GM19397 (cell line): ENCODE data around the gene TMEM191C.
"Not testable (repeated sequence)": the region's sequence is repeated elsewhere in the genome, so short reads cannot be mapped to it uniquely, and the experiment has no call there.

Experiments used
- ATAC-seq: cut with Tn5 transposase; IDR thresholded peaks from one replicate; pipeline ENCODE4 v1.9.1; 2021; ENCODE audit warnings: mild to moderate bottlenecking, moderate library complexity; ENCODE audit not compliant: unreplicated experiment

TMEM191C gene

GRCh38 chr22:21472984-21473383, 5.8 kb downstream of the TMEM191C start:
- not testable (repeated sequence) for ATAC-seq

GRCh38 chr22:21473664-21474063, 6.5 kb downstream of the TMEM191C start:
- not testable (repeated sequence) for ATAC-seq

- ATAC-seq: not testable (repeated sequence)
Measured at GRCh38 chr22:21484039-21484438, 16.9 kb downstream of the TMEM191C start.

GRCh38 chr22:21487723-21488122, 20.5 kb downstream of the TMEM191C start:
- not testable (repeated sequence) for ATAC-seq

- ATAC-seq: not testable (repeated sequence)
Measured at GRCh38 chr22:21489149-21489680, 22.0 kb downstream of the TMEM191C start.

- ATAC-seq: not testable (repeated sequence)
Measured at GRCh38 chr22:21490556-21490955, 23.4 kb downstream of the TMEM191C start.

- ATAC-seq: not testable (repeated sequence)
Measured at GRCh38 chr22:21492271-21492670, 25.1 kb downstream of the TMEM191C start.

GRCh38 chr22:21493789-21494782, 26.9 kb downstream of the TMEM191C start:
- not testable (repeated sequence) for ATAC-seq

GRCh38 chr22:21497984-21498383, 30.8 kb downstream of the TMEM191C start:
- ATAC-seq: not testable (repeated sequence)

GRCh38 chr22:21498489-21498888, 31.3 kb downstream of the TMEM191C start:
- not testable (repeated sequence) for ATAC-seq

GRCh38 chr22:21499623-21500506, 32.7 kb downstream of the TMEM191C start:
- not testable (repeated sequence) for ATAC-seq

GRCh38 chr22:21510397-21510796, 43.2 kb downstream of the TMEM191C start:
- ATAC-seq: not testable (repeated sequence)

GRCh38 chr22:21512022-21512421, 44.8 kb downstream of the TMEM191C start:
- not testable (repeated sequence) for ATAC-seq

GRCh38 chr22:21514117-21514516, 46.9 kb downstream of the TMEM191C start:
- ATAC-seq: not testable (repeated sequence)

- not testable (repeated sequence) for ATAC-seq
Measured at GRCh38 chr22:21515234-21515633, 48.0 kb downstream of the TMEM191C start.

- ATAC-seq: not testable (repeated sequence)
Measured at GRCh38 chr22:21516522-21516921, 49.3 kb downstream of the TMEM191C start.

GRCh38 chr22:21516970-21517764, 50.0 kb downstream of the TMEM191C start:
- peak; percentile 87 for ATAC-seq
